SK-N-SH (cell line): ENCODE data around the gene OPCML. TPM values are rescaled to one million over a fixed set of nuclear protein-coding genes. Genes with fewer than 3 reads are reported as not detected.

Experiments
- CTCF ChIA-PET: fragments of 300-600, 350-600 bp; formaldehyde crosslinking; extraction: SDS; loops from one replicate; lab custom pipeline; 2021; lab: Yijun Ruan, JAX
- POLR2A ChIA-PET: fragments of 350-600 bp; sonication (Branson Sonifier 250); formaldehyde crosslinking; extraction: SDS; loops from one replicate; lab custom pipeline; 2020; ENCODE audit warnings: antibody characterized with exemption, inconsistent platforms; lab: Yijun Ruan, JAX
- DNase-seq: peaks from one replicate; pipeline ENCODE4 v3.0.0; 2012
- H2AFZ ChIP-seq: fragments of 200-600 bp; sonication (generic); 2 replicates; pipeline ENCODE4 v1.8.1; 2016; ENCODE audit warnings: antibody characterized with exemption, mild to moderate bottlenecking, low read depth
- H3F3A ChIP-seq: fragments of 200-600 bp; sonication (generic); replicated peaks from 2 replicates; pipeline ENCODE3; 2016; ENCODE audit warnings: antibody characterized with exemption, mild to moderate bottlenecking; ENCODE audit not compliant: insufficient read depth
- H3K27ac ChIP-seq, 2 experiments: fragments of 200-500 bp in 1 of 2; fragments of 200-600 bp in 1 of 2; sonication (Bioruptor generic) in 1 of 2; sonication (generic), shearing (Covaris generic) in 1 of 2; 2 replicates each; pipeline versions ENCODE4 v1.5.1 to v1.6.1; 2014 to 2016; ENCODE audit warnings: low read depth in 2 of 2, inconsistent platforms in 1 of 2, low read length in 1 of 2, mild to moderate bottlenecking in 1 of 2, mixed read lengths in 1 of 2
- H3K27me3 ChIP-seq: fragments of 200-600 bp; sonication (generic), shearing (Covaris generic); 2 replicates; pipeline ENCODE4 v1.6.1; 2016; ENCODE audit warnings: mixed run types; ENCODE audit not compliant: insufficient read depth
- H3K36me3 ChIP-seq, 2 experiments: fragments of 200-500 bp in 1 of 2; fragments of 200-600 bp in 1 of 2; sonication (Bioruptor generic) in 1 of 2; sonication (generic) in 1 of 2; replicated peaks in 1 of 2; 2 replicates each; pipeline versions ENCODE3 to v1.5.1; 2014 to 2016; ENCODE audit warnings: low read length in 1 of 2, mild to moderate bottlenecking in 1 of 2; ENCODE audit not compliant: insufficient read depth in 2 of 2, control insufficient read depth in 1 of 2
- H3K4me1 ChIP-seq, 2 experiments: fragments of 200-500 bp in 1 of 2; fragments of 200-600 bp in 1 of 2; sonication (Bioruptor generic) in 1 of 2; sonication (generic), shearing (Covaris generic) in 1 of 2; 2 replicates each; pipeline versions ENCODE4 v1.5.1 to v1.6.1; 2014 to 2016; ENCODE audit warnings: low read depth in 1 of 2, low read length in 1 of 2, mixed run types in 1 of 2; ENCODE audit not compliant: insufficient read depth in 2 of 2, control insufficient read depth in 1 of 2
- H3K4me2 ChIP-seq: fragments of 200-600 bp; sonication (generic), shearing (Covaris generic); 2 replicates; pipeline ENCODE4 v1.6.1; 2017; ENCODE audit warnings: mixed run types
- H3K4me3 ChIP-seq, 2 experiments: fragments of 200-500 bp in 1 of 2; fragments of 200-600 bp in 1 of 2; sonication (Bioruptor generic) in 1 of 2; sonication (generic), shearing (Covaris generic) in 1 of 2; 2 replicates each; pipeline versions ENCODE4 v1.5.1 to v1.8.1; 2014 to 2016; ENCODE audit warnings: low read depth in 2 of 2, inconsistent platforms in 1 of 2, low read length in 1 of 2, mild to moderate bottlenecking in 1 of 2, mixed read lengths in 1 of 2, moderate library complexity in 1 of 2
- H3K79me2 ChIP-seq: fragments of 200-600 bp; sonication (generic); 2 replicates; pipeline ENCODE4 v1.8.1; 2017; ENCODE audit warnings: mild to moderate bottlenecking; ENCODE audit not compliant: insufficient read depth
- H3K9ac ChIP-seq: fragments of 200-600 bp; sonication (generic); 2 replicates; pipeline ENCODE4 v1.6.1; 2017; ENCODE audit warnings: mixed run types
- H3K9me2 ChIP-seq: fragments of 200-600 bp; sonication (generic); 2 replicates; pipeline ENCODE4 v1.6.1; 2017; ENCODE audit warnings: mixed run types
- H3K9me3 ChIP-seq: fragments of 200-600 bp; sonication (generic); 2 replicates; pipeline ENCODE4 v1.6.1; 2017; ENCODE audit warnings: mixed run types, mild to moderate bottlenecking, moderate library complexity
- H4K20me1 ChIP-seq: fragments of 200-600 bp; sonication (generic); 2 replicates; pipeline ENCODE4 v1.6.1; 2017; ENCODE audit warnings: mild to moderate bottlenecking, mixed run types; ENCODE audit not compliant: insufficient read depth
- FOSL2 ChIP-seq: IDR thresholded peaks from 2 replicates; pipeline ENCODE4 v1.4.0; 2012; ENCODE audit warnings: low read depth, mild to moderate bottlenecking, moderate library complexity, borderline replicate concordance
- FOXJ3 ChIP-seq: sonication (generic); formaldehyde crosslinking; IDR thresholded peaks from 2 replicates; pipeline ENCODE4 v1.5.1; 2020; ENCODE audit warnings: mild to moderate bottlenecking, missing genetic modification reagents
- GABPA ChIP-seq: IDR thresholded peaks from 2 replicates; pipeline ENCODE4 v1.4.0; 2012; ENCODE audit warnings: low read depth, mild to moderate bottlenecking
- JUND ChIP-seq: IDR thresholded peaks from 2 replicates; pipeline ENCODE4 v1.4.0; 2012
- MEF2A ChIP-seq: IDR thresholded peaks from 2 replicates; pipeline ENCODE4 v1.4.0; 2012; ENCODE audit warnings: low read depth, borderline replicate concordance
- MXI1 ChIP-seq: IDR thresholded peaks from 2 replicates; pipeline ENCODE4 v1.6.1; 2012; ENCODE audit warnings: mild to moderate bottlenecking, low read depth, low read length, improper control_type of control experiment
- POLR2AphosphoS5 ChIP-seq: IDR thresholded peaks from 2 replicates; pipeline ENCODE4 v1.6.1; 2012; ENCODE audit warnings: low read depth, low read length
- RAD21 ChIP-seq: IDR thresholded peaks from 2 replicates; pipeline ENCODE4 v1.6.1; 2012; ENCODE audit warnings: mild to moderate bottlenecking, low read length
- RFX5 ChIP-seq: IDR thresholded peaks from 2 replicates; pipeline ENCODE4 v1.6.1; 2012; ENCODE audit warnings: mild to moderate bottlenecking, improper control_type of control experiment, low read length
- RXRA ChIP-seq: IDR thresholded peaks from 2 replicates; pipeline ENCODE4 v1.4.0; 2012; ENCODE audit warnings: low read depth, mild to moderate bottlenecking, borderline replicate concordance
- TCF12 ChIP-seq: IDR thresholded peaks from 2 replicates; pipeline ENCODE4 v1.4.0; 2012
- WGBS: methylation state at CpG from one replicate; pipeline ENCODE4 v1.1.6; 2017; ENCODE audit warnings: low lambda C conversion rate; 5-methylcytosine and 5-hydroxymethylcytosine counted together
- polyA plus RNA-seq, 3 experiments: library from polyadenylated mRNA; depleted of rRNA; stranded (reverse); fragments of >200 nt; gene quantifications; 2 replicates each; pipeline ENCODE4 v1.2.3, GENCODE V29; 2012
- TF ChIP-seq, protein P1 (sequence below): IDR thresholded peaks from 2 replicates; pipeline ENCODE4 v1.4.0; 2012; ENCODE audit warnings: low read depth, borderline replicate concordance
- TF ChIP-seq, protein P2 (sequence below): IDR thresholded peaks from 2 replicates; pipeline ENCODE4 v1.4.0; 2012; ENCODE audit warnings: low read depth, borderline replicate concordance

The OPCML gene
- polyA plus RNA-seq, 1 of the 3 experiments (the other 2 are of a cell fraction) = not detected

DNA sequence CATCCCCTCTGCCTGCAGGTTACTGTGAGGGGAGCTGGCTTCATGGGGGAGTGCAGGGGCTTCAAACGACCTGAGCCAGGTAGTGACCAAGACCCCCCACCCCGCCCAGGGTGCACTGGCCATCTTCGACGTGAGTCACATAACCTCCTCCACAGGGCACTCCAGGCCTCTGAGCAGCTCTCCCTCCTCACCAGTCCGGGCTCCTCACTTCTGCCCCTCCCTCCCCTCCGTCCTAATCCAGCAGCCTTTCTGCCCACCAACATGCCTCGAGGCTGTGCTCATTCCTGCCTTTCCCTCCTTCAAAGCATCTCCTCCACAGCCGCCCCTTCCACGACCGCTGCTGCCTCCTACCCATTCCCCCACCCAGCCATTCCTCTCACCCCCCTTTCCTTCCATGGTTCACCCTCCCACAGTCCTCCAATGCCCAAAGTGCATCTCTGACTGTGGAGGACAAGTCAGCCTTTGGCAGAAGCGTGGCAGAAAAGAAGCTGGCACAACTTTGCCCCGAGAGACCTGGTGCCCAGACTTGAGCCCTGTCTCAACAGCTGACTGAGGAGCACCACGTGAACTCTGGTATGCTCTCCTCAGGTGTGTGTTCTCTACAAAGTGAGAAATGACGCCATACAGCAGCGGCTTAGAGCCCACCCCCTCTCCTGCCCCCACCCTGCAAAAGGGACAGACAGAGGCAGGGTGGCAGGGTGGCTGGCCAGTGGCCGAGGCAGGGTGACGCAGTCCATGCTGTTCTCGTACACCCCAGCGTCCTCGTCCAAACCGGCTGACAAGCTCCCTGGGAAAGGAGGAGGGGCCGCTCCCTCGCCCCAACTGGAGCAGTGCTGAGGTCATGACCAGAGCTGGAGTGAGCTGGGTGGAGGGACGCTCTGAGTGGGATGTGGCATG is 30.4 kb downstream of the OPCML start (continued):
- TF ChIP-seq FOSL2 = no peak

DNA sequence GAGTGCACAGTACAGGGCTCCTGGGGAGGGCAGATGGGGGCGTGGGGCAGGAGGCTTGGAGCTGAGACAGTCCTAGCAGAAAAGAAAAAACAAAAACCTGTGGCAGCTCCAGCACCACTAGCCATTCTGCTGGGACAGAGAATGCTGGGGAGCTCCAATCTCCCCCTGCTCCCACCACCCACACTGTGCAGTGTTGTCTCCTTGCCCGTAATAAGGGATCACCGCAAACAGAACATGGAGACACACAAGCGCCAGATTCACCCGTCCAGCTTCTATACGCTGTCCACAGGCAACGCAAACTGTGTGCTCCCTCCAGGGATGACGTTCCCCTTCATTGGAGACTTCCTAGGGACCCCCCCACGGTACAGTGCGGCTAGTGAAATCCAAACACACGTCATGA is 31.4 kb downstream of the OPCML start:
- H3F3A ChIP-seq = no peaks in the 10 kb centered on the region
- no peaks in the 10 kb centered on the region; a peak in 1 of 4 replicates for H3K4me1 ChIP-seq
- TF ChIP-seq RFX5 = no peak
- TF ChIP-seq TCF12 = no peak
- H3K9me3 ChIP-seq = no peaks in the 10 kb centered on the region
- no peak overlapping the region for H3K4me2 ChIP-seq
- 9% methylated on average over 5 of the region's 11 CpGs for WGBS
- DNase-seq = no peak
- no peaks in the 10 kb centered on the region for H3K79me2 ChIP-seq
- no peaks in the 10 kb centered on the region for H3K36me3 ChIP-seq
- ChIA-PET POLR2A (no interaction called here), CTCF (interaction anchor here (0.6 to 1.0 kb wide), 2 partner anchors 11 to 80 kb away, joined by 3 read pairs; no protein-coding TSS in a partner anchor)
- no peak overlapping the region for H3K4me3 ChIP-seq
- no peak overlapping the region for H2AFZ ChIP-seq
- no peaks in the 10 kb centered on the region for H3K27me3 ChIP-seq
- H4K20me1 ChIP-seq = no peaks in the 10 kb centered on the region
- H3K27ac ChIP-seq = no peak overlapping the region
- H3K9me2 ChIP-seq = no peaks in the 10 kb centered on the region
- H3K9ac ChIP-seq = no peak overlapping the region

DNA sequence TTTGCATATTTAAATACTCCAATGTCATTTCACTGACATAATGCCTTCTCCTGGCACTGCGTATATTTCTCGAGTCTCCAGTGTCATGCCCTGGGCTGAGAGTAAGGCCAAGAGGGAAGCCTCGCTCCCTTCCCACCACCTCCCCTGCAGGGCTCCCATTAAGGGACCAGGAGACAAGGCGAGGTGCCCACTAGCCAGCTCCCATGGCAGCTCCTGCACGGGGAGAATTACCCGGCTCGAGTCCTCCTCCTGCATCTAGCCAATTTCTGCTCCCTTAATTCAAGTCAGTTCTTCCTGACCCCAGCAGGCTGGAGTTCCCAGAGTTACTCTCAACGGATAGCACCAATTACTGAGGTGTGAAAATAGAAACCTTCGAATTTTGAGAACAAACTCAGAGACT is 31.9 kb downstream of the OPCML start:
- ChIA-PET POLR2A (no interaction called here), CTCF (interaction anchor here (1.0 kb wide), 1 partner anchor 12 kb away, joined by 3 read pairs; no protein-coding TSS in a partner anchor)
- no peaks in the 10 kb centered on the region for H3K36me3 ChIP-seq
- 18% methylated on average over 7 of the region's 9 CpGs for WGBS
- H3K9me2 ChIP-seq = no peaks in the 10 kb centered on the region
- no peaks in the 10 kb centered on the region for H3F3A ChIP-seq
- H3K27ac ChIP-seq = no peak overlapping the region
- H3K4me2 ChIP-seq = no peak overlapping the region
- H3K4me3 ChIP-seq = no peak overlapping the region
- TF ChIP-seq MXI1 (no peak), GABPA (no peak), POLR2AphosphoS5 (no peak), RAD21 (no peak), JUND (no peak), MEF2A (no peak), RXRA (no peak), FOXJ3 (CRISPR knock-in tag) (no peak)
- TF ChIP-seq, protein P1, sequence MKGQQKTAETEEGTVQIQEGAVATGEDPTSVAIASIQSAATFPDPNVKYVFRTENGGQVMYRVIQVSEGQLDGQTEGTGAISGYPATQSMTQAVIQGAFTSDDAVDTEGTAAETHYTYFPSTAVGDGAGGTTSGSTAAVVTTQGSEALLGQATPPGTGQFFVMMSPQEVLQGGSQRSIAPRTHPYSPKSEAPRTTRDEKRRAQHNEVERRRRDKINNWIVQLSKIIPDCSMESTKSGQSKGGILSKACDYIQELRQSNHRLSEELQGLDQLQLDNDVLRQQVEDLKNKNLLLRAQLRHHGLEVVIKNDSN = no peak
- TF ChIP-seq, protein P2, sequence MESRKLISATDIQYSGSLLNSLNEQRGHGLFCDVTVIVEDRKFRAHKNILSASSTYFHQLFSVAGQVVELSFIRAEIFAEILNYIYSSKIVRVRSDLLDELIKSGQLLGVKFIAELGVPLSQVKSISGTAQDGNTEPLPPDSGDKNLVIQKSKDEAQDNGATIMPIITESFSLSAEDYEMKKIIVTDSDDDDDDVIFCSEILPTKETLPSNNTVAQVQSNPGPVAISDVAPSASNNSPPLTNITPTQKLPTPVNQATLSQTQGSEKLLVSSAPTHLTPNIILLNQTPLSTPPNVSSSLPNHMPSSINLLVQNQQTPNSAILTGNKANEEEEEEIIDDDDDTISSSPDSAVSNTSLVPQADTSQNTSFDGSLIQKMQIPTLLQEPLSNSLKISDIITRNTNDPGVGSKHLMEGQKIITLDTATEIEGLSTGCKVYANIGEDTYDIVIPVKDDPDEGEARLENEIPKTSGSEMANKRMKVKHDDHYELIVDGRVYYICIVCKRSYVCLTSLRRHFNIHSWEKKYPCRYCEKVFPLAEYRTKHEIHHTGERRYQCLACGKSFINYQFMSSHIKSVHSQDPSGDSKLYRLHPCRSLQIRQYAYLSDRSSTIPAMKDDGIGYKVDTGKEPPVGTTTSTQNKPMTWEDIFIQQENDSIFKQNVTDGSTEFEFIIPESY = no peak
- H3K79me2 ChIP-seq = no peaks in the 10 kb centered on the region
- H3K9ac ChIP-seq = no peak overlapping the region
- no peaks in the 10 kb centered on the region; a peak in 1 of 4 replicates for H3K4me1 ChIP-seq
- H4K20me1 ChIP-seq = no peaks in the 10 kb centered on the region
- H3K27me3 ChIP-seq = no peaks in the 10 kb centered on the region
- DNase-seq = no peak
- no peak overlapping the region for H2AFZ ChIP-seq
- H3K9me3 ChIP-seq = no peaks in the 10 kb centered on the region
